A673 (cell line): ENCODE measurements around the gene BTBD9.

Experiments used
- CTCF ChIP-seq: fragments of 300-800, 200-600 bp; sonication (generic); conservative IDR thresholded peaks from 2 replicates; pipeline ENCODE4 v1.5.1; 2017; ENCODE audit warnings: low read depth, mild to moderate bottlenecking, antibody characterized with exemption, low read length, moderate library complexity, mixed read lengths
- EZH2 ChIP-seq: fragments of 200-600 bp; sonication (generic); IDR thresholded peaks from 2 replicates; pipeline ENCODE4 v1.6.1; 2017; ENCODE audit warnings: borderline replicate concordance, low read depth, mild to moderate bottlenecking, mixed read lengths, antibody characterized with exemption, low read length; ENCODE audit not compliant: poor library complexity, severe bottlenecking

- no peak for TF ChIP-seq CTCF
- no peak for TF ChIP-seq EZH2
Measured at GRCh38 chr6:38518511-38519304, 121.0 kb downstream of the BTBD9 start.
